A549 treated with RU486 at 1 μM for 4 hours (cell line): ENCODE results near the gene RAD51AP2. TPM values are rescaled to one million over a fixed set of nuclear protein-coding genes. Genes with fewer than 3 reads are reported as not detected.

Experiments
- total RNA-seq: library from RNA; stranded (reverse); fragments of 200-300 nt; extraction: Qiagen RNA extraction; gene quantifications from 5 replicates; pipeline ENCODE4 v1.2.3, GENCODE V29; 2022; ENCODE audit warnings: low read depth

The RAD51AP2 gene
- not detected in 5 replicates for total RNA-seq

GRCh38 chr2:17518212-17519154, at the start of gene RAD51AP2:
TSS of gene RAD51AP2 (minus strand) at chr2:17518440. CDS start at chr2:17518415, 25 bp downstream.

GRCh38 chr2:17540093-17540812, 22.0 kb upstream of the RAD51AP2 start, which contains the start of gene VSNL1:
TSS of gene VSNL1 (plus strand) at chr2:17540696. CDS start at chr2:17592075, 51,379 bp downstream.

Other genes starting within 250 kb of the RAD51AP2 start
- gene VSNL1, start 22.3 kb upstream of the RAD51AP2 start, total RNA-seq = not detected in 5 replicates
- gene SMC6, start 235.4 kb upstream of the RAD51AP2 start, total RNA-seq = 14.6 to 37.2 TPM (median 31.7 TPM) in 5 replicates
- gene GEN1, start 235.7 kb upstream of the RAD51AP2 start, total RNA-seq = 6.8 to 15.6 TPM (median 13.0 TPM) in 5 replicates